HG02610 (cell line): ENCODE data around the gene EEF1AKMT1.

ENCODE experiments used
- ATAC-seq: cut with Tn5 transposase; IDR thresholded peaks from one replicate; pipeline ENCODE4 v1.9.1; 2021; ENCODE audit warnings: mild to moderate bottlenecking, moderate library complexity; ENCODE audit not compliant: unreplicated experiment

The EEF1AKMT1 gene

DNA sequence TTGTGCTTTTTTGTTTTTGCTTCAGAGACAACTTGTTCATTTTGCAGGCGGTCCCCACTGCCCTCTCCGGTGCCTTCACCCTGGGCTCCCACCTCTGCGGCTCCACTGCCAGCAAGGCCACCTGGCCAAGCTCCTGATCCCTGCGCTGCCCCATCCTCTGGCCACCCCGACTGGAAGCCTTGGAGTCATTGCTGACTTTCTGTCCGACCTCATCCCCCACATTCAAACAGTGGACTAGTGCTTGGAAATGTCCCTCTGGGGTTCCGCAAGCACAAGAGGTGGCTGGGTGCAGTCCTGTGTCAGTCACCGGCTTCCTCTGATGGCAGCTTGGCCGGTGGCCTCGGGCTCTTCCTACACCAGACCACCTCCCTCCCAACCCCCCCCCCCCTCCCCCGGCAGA, 53.3 kb downstream of the EEF1AKMT1 start:
- ATAC-seq: no peak

- ATAC-seq: no peak
Observed at GRCh38 chr13:20719783-20720182, 54.0 kb downstream of the EEF1AKMT1 start.

DNA sequence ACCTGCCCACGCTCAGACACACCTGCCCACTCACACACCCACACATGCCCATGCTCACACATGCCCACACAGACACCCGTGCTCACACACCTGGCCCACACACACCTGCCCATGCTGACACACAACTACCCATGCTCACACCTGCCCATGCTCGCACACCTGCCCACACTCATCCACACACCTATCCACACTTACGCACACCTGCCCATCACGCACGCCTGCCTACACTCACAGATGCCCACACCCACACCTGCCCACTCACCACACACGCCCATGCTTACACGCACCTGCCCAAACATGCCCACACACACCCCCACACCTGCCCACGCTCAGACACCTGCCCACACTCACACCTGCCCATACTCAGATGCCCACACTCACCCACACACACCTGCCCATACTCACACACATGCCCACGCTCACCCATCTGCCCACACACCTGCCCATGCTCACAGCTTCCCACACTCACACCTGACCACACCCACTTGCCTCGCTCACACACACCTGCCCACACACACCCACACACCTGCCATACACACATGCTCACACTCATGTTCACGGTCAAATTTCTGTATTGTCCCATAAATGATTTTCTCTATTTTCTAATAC, 54.7 kb downstream of the EEF1AKMT1 start:
- ATAC-seq: no peak

GRCh38 chr13:20717581-20718542, 55.9 kb downstream of the EEF1AKMT1 start:
- ATAC-seq: no peak

GRCh38 chr13:20716951-20717350, 56.8 kb downstream of the EEF1AKMT1 start:
- no peak for ATAC-seq

- ATAC-seq: no peak
Observed at GRCh38 chr13:20715330-20715712, 58.4 kb downstream of the EEF1AKMT1 start.

GRCh38 chr13:20714563-20715329, 59.0 kb downstream of the EEF1AKMT1 start:
- ATAC-seq: no peak

- ATAC-seq: no peak
Observed at GRCh38 chr13:20714161-20714560, 59.6 kb downstream of the EEF1AKMT1 start.

DNA sequence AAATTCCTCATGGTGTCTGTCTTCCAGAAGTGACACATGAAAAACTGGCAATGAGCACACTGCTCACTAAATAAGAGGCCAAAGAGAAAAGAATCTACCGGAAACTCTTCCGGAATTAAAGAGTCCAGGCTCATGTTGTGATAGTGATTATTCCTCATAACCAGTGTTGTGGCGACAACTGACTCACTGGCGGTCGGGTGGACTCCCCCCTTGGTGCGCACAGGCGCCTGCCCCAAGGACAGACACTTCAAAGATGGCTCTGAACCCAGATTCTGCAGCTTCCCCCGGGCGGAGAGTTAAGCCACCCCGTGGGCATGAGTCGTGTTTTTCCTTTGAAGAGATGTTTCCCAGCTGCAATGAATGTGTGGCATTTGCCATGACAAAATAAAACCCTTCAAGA, 60.0 kb downstream of the EEF1AKMT1 start:
- ATAC-seq: no peak

GRCh38 chr13:20713014-20713376, 60.8 kb downstream of the EEF1AKMT1 start:
- no peak for ATAC-seq

DNA sequence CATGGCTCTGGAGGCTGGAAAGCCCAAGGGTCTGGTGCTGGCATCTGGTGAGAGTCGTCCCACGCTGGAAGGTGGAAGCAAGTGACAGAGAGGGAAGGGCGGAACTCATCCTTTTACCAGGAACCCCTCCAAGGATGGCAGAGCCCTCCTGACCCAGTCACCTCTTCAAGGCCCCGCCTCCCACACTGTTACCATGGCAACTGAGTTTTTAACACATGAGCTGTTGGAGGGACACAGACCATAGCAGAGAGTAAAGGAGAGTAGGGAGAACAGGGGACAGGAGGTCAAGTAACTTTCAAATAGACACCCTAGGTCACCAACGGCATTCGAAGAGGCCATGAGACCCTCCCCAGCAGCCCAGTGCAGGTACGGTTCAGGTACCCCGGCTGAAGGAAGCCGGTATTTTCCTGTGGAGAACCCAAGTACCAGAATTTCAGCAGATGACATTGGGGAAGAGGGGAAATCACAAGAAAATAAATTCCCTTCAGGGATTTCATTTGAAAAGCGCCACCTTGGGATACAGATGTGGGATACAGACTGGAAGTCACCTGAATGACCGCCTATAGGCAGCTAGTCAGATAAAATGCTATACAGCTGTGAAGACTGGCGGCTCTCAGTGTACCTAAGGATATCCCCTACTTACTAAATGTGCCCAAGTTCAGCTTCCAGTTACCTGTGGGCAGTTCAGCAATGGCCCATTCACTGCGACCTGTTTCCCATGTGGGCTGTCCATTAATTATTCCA, 62.3 kb downstream of the EEF1AKMT1 start:
- ATAC-seq: no peak

DNA sequence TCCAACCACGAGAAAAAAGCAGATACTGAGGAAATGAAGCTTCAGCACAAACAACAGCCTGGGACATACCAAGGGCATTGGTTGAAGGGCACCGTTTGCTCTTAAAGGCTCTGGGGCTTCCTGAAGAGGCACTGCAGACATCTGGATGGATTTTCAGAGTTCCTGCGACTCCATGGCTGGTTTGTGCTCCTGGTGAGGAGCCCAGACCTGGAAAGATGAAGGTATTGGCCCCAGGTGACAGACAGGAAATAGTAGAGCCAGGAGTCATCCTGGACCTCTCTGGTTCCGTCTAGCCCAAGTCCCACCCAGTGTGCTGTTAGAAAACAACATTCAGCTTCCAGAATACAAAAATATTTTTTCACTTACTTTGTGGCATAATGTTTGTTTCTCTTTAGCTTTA, 64.0 kb downstream of the EEF1AKMT1 start:
- ATAC-seq: no peak

DNA sequence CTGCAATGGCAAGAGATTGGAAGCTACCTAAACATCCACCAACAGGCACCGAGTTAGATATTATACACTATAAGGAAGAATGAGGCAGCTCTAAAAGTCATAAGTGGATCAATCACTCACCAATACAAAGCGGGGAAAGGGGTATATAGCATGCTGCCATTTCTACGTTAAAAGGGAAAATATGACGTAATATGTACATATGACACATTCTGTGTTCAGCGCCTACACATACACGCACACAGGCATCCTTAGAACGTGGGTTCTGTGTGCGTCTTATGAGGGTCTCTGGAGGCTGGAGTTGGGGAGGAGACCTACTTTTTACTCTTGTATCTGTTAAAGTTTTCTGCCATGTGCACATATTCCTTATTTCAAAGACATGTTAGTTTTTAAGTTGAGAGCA, 64.4 kb downstream of the EEF1AKMT1 start:
- no peak for ATAC-seq

DNA sequence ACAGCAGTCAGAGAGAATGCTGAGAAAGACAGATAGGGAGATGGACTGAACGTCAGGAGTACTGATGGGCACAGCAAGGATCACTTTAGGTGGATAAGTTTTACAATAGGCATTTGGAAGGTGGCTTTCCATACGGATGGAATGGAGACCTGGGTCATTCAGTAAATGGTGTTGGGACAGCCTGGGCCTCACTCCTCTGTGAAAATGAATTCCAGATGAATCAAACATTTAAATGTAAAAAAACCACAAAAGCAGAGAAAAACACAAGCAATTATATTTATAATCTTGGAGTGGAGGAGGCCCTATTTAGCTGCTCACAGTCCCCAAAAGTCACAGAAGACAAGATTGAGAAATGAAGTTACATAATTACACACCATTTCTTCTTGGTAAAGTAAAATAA, 65.5 kb downstream of the EEF1AKMT1 start:
- ATAC-seq: no peak

DNA sequence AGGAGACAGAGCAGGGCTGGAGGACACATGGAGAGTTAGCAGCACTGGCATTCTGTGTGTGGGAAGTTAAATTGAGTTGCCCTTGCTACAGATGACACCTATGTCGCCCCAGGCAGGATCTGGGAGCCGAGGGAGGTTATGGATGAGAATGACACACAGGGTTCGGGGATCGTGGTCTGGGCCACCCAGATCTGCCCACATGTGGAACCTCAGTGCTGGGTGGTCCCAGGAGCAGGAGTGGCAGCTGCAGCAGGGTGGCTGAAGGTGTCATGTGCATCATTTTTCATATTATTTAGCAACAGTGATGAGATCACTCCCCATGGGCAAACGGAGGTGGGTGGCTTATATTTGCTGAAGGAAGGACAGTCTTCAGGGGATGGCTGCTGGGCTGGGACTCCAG, 67.1 kb downstream of the EEF1AKMT1 start:
- ATAC-seq: no peak

DNA sequence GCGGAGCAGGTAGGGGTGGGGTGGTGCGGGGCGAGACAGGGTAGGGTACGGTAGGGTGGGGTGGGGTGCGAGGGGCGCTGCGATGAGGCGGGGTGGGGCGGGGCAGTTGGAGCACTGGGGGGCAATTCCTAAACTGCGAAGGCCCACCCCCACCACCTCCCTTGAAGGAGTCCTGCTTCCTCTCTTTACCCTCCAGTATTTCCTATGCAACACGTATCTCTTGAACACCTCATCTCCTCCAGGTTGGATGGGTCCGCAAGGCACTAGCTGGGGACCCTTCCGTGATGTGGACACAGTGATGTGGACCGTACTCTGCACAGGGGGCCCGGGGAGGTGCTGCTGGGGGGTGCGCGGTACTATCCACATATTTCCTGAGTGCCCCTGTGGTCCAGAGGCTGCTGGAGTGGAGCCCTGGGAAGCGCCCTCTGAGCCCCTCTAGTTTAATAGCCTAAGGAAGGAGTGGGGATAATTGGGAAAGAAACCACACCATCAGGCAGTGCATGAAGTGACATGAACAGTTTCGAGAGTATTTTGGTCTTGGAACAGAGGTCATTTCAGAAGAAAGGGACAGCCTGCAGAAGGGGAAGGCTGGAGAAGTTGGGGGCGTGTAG, 69.2 kb downstream of the EEF1AKMT1 start:
- ATAC-seq: no peak

GRCh38 chr13:20703780-20704458, 69.8 kb downstream of the EEF1AKMT1 start:
- peak; percentile 89 for ATAC-seq

- peak; percentile 23 for ATAC-seq
Observed at GRCh38 chr13:20702915-20703779, 70.6 kb downstream of the EEF1AKMT1 start, which contains the start of gene IL17D. IL17D (plus strand) TSS chr13:20703699; CDS start chr13:20704002, 303 bp downstream.

DNA sequence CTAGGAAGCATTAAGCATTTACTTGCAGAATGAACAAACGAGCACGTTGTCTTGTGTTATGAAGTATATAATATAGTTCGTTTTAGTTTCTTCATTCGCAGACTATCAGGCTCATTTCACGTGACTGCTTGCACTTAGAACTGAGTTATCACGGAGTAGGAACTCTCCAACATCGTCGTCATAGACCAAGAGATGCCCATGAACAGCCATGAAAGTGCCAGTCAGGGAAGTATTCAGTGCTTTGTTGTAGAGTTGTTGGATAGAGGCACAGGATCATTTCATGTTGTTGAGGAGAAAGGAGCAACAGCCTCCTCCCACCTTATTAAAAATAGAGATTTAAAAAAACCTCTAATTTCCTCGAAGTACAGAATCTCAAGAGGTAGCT, 71.2 kb downstream of the EEF1AKMT1 start:
- ATAC-seq: no peak
